ENCODE data around the gene NRSN2.
"Not testable (repeated sequence)": the region's sequence is repeated elsewhere in the genome, so short reads cannot be mapped to it uniquely, and the experiment has no call there.

NRSN2 gene

DNA sequence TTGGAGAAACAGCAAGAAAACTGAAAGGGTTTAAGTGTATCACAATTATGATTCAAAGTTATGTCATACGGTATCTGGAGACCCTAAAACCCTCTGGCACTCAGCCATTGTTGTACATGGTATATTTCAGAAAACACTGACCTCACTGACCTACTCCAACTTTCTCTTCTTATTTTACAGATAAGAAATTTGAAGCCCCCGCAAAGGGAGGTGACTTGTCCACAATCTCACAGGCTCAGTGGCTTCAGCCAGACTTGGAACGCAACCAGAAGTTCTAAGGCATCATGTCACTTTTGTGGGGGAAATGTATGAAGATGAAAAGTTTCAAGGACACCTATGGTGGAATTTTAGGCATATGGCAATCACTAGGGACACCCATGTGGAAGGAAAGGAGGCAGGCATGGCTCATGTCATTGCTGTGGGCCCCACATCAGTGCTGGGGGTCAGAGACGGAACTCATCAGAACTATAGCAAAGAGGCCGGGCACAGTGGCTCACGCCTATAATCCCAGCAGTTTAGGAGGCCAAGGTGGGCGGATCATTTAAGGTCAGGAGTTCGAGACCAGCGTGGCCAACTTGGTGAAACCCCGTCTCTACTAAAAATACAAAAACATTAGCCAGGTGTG, 28.5 kb downstream of the NRSN2 start:
- no peak for DNase-seq (ENCODE audit: low read depth, low spot score)

- no peak for DNase-seq (ENCODE audit: low read depth, low spot score)
These were observed 29.2 kb downstream of the NRSN2 start for GRCh38 chr20:376089-376488.

DNA sequence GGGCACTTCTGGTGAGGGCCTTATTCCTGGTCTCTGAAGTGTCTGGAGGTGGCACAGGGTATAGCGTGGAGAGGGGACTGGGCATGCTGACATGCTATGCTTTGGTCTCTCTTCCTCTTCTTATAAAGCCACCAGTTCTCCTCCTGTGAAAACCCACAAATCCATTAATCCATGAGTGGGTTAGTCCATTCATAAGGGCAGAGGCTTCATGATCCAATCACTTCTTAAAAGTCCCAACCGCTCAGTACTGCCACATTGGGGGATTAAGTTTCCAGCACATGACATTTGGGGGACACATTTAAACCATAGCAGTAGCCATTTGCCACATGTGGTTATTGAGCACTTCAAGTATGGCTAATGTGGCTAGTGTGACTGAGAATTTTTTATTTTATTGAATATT, 29.8 kb downstream of the NRSN2 start:
- no peak for DNase-seq (ENCODE audit: low read depth, low spot score)

- DNase-seq (ENCODE audit: low read depth, low spot score) = not testable (repeated sequence)
These were observed 30.7 kb downstream of the NRSN2 start for GRCh38 chr20:377578-377977.

DNA sequence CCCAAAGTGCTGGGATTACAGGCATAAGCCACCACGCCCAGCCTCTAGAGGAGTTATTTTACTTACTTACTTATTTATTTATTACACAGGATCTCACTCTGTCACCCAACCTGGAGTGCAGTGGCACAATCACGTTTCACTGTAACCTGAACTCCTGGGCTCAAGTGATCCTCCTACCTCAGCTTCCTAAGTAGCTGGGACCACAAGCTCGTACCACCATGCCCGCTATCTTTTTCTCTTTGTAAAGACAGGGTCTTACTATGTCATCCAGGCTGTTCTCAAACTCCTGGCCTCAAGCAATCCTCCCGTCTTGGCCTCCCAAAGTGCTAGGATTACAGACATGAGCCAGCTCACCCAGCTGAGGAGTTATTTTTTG, 32.0 kb downstream of the NRSN2 start:
- no peak for DNase-seq (ENCODE audit: low read depth, low spot score)

DNA sequence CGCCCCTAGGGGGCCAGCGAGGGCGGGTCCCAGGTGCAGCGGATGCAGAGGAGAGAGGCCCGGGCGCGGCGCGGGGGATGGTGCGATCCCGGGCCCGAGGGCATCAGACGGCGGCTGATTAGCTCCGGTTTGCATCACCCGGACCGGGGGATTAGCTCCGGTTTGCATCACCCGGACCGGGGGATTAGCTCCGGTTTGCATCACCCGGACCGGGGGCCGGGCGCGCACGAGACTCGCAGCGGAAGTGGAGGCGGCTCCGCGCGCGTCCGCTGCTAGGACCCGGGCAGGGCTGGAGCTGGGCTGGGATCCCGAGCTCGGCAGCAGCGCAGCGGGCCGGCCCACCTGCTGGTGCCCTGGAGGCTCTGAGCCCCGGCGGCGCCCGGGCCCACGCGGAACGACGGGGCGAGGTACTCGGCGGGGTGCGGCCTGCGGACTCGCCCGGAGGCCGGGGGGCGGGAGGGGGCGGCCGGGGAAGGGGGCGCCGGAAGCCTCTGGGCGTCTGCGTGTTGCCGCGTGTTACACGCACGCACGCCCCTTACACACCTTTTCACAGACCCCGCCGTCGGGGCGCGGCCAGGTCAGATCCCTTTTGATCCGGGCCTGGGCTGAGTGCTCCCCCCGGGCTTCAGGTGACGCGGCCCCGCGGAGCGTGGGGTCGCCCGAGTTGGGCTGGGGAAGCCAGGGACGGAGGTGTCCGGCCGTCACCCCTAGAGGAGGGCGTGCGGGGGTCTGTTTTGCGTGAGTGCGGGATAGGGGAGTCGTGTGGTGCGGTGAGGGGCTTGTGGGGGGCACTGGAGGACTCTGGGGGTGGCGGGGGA, 34.1 kb downstream of the NRSN2 start:
- peak; percentile 60 for DNase-seq (ENCODE audit: low read depth, low spot score)

- peak; percentile 51 for DNase-seq (ENCODE audit: low read depth, low spot score)
These were observed 34.8 kb downstream of the NRSN2 start for GRCh38 chr20:381581-382290.

GRCh38 chr20:382291-383115, 35.6 kb downstream of the NRSN2 start:
- DNase-seq (ENCODE audit: low read depth, low spot score) = no peak

DNA sequence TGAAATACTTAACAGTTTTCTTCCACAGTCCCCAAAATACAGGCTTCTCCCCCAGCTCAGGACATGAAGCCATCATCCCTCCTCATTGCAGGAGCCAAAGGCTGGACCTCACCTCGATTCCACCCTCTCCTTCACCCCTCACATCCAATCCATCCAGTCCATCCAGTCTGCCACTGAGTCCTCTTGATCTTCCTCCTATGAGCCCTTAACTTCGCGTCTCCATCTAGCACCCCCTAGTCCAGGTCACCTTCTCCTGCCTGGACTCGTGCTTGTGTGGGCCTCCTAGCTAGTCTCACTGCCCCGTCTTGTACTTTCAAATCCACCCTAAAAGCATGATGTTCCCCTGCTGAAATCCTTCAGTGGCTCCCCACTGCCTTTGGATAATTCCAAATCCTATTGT, 37.0 kb downstream of the NRSN2 start:
- DNase-seq (ENCODE audit: low read depth, low spot score) = no peak

DNA sequence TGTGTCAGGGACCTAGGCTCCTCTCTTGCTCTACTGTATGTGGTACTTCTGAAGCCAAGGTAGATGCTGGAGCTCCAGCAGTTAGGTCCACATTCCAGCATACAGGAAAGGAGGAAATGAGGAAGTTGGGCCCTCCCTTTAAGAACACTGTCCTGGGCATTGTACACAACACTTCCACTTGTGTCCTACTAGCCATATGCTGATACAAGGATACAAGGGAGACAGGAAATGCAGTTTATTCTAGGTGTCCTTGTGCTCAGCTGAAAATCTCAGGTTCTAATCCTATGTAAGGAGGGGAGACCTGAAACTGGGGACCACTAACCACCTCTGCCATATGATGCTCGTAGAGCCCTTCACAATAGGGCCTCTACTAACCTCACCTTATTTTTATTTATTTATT, 37.8 kb downstream of the NRSN2 start:
- DNase-seq (ENCODE audit: low read depth, low spot score) = no peak

- no peak for DNase-seq (ENCODE audit: low read depth, low spot score)
These were observed 38.5 kb downstream of the NRSN2 start for GRCh38 chr20:385448-385847.

- DNase-seq (ENCODE audit: low read depth, low spot score) = not testable (repeated sequence)
These were observed 39.7 kb downstream of the NRSN2 start for GRCh38 chr20:386634-387033.

DNA sequence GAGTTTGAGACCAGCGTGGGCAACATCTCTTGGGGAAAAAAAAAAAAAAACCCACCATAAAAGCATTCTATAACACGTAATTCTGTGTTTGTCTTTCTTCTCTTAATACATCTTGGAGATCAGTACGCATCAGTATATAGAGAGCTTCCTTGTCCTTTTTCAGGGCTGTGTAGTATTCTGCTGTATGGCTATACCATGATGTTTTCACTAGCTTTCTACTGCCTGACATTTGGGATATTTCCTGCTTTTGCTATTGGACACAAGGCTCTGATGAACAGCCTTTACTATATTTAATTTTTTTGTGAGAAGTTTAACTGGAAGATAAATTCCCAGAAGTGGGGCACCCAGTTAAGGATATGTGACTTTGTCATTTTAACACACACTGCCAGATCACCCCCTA, 40.6 kb downstream of the NRSN2 start:
- no peak for DNase-seq (ENCODE audit: low read depth, low spot score)

GRCh38 chr20:388034-388994, 41.4 kb downstream of the NRSN2 start:
- DNase-seq (ENCODE audit: low read depth, low spot score) = no peak

DNA sequence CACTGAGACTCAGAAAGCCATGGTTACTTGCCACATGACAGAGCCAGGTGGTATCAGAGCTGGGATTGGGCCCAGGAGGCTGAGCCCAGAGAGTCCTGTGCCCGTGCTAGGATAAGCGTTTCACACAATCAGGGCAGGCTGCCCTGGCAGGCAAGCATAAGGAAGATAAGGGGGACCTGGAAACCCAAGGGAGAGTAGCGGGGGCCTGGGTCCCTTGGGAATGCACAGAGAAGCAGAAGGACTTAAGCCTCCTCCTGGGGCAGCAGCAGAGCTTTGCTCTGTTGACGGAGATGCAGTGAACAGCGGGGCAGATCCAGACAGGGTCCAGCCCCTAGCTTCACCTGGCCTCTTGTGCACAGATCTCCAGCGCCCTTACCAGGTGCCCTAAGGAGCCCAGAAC, 42.3 kb downstream of the NRSN2 start:
- no peak for DNase-seq (ENCODE audit: low read depth, low spot score)

- DNase-seq (ENCODE audit: low read depth, low spot score) = no peak
These were observed 44.3 kb downstream of the NRSN2 start for GRCh38 chr20:391041-391711.

DNA sequence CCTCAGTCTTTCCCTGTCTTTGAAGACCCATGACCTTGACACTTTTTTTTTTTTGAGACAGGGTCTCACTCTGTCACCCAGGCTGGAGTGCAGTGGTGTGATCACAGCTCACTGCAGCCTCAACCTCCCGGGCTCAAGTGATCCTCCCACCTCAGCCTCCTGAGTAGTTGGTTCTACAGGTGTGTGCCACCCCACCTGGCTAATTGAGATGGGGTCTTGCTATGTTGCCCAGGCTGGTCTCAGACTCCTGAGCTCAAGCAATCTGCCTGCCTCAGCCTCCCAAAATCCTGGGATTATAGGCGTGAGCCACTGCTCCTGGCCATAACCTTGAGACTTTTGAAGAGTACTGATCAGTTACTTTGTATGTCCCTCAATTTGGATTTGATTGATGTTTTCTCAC, 46.4 kb downstream of the NRSN2 start:
- DNase-seq (ENCODE audit: low read depth, low spot score) = not testable (repeated sequence)

DNA sequence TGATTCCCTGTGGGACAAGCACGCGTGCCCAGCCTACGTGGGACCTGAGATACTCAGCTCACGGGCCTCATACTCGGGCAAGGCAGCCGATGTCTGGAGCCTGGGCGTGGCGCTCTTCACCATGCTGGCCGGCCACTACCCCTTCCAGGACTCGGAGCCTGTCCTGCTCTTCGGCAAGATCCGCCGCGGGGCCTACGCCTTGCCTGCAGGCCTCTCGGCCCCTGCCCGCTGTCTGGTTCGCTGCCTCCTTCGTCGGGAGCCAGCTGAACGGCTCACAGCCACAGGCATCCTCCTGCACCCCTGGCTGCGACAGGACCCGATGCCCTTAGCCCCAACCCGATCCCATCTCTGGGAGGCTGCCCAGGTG, 49.3 kb downstream of the NRSN2 start:
- no peak for DNase-seq (ENCODE audit: low read depth, low spot score)

- DNase-seq (ENCODE audit: low read depth, low spot score) = no peak
These were observed 49.9 kb downstream of the NRSN2 start for GRCh38 chr20:396619-397431.

All from astrocyte of the hippocampus (primary cell).